ENCODE measurements around the gene GREM2. TPM values are rescaled to one million over a fixed set of nuclear protein-coding genes. Genes with fewer than 3 reads are reported as not detected.
A peak's percentile ranks its signal among the peaks of the same experiment; 100 is the strongest.

The GREM2 gene
- total RNA-seq, 1 donor from 2014 or later = not detected

GRCh38 chr1:240616018-240616417 is 4.1 kb upstream of the GREM2 start:
- Mint-ChIP-seq H3K9me3 (no peaks in the 10 kb centered on the region), H3K4me1 (peaks cover 13% of the 10 kb centered on the region), H3K27ac (no peak overlapping the region), H3K27me3 (peaks cover 23% of the 10 kb centered on the region), H3K4me3 (no peak overlapping the region), H3K36me3 (ENCODE audit: low read depth) (no peaks in the 10 kb centered on the region)
- no peak for DNase-seq
- TF ChIP-seq CTCF (IDR thresholded peaks at IDR 0.05) = no peak
- ATAC-seq (ENCODE audit: low read depth) = no peak
- ChIA-PET CTCF (no interaction called here), POLR2A (no interaction called here)
- intact Hi-C loops (cut with micrococcal nuclease) = no loop called here

- intact Hi-C loops (cut with micrococcal nuclease) = no loop called here
- Mint-ChIP-seq H3K4me3 (no peak overlapping the region), H3K27ac (no peak overlapping the region), H3K27me3 (peaks cover 26% of the 10 kb centered on the region), H3K36me3 (ENCODE audit: low read depth) (no peaks in the 10 kb centered on the region), H3K9me3 (no peaks in the 10 kb centered on the region), H3K4me1 (peaks cover 14% of the 10 kb centered on the region)
- no peak for ATAC-seq (ENCODE audit: low read depth)
- POLR2A ChIA-PET = no interaction called here
- no peak for TF ChIP-seq CTCF (IDR thresholded peaks at IDR 0.05)
- CTCF ChIA-PET = no interaction called here
- DNase-seq = no peak
These were observed 1.6 kb upstream of the GREM2 start for GRCh38 chr1:240613356-240614142.

DNA sequence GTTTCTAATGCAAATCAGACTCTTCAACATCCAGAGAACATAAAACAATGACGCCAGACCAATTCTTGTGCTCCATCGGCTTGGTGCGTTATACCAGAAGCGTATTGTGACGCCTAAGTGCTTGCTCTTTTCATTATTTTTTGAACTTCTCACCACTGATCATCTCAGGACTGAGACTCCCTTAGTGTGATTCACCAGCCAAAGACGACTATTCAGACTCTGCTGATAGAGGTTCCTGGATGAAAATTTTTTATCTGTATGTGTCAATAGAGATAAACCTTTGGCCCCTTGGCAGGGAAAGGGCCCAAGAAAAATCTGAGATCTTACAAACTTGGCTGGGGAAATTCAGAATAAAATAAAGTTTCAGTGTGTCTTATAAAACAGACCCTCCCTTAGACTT is 856 bp upstream of the GREM2 start:
- POLR2A ChIA-PET = no interaction called here
- H3K4me1 Mint-ChIP-seq = peaks cover 14% of the 10 kb centered on the region
- intact Hi-C loops (cut with micrococcal nuclease) = no loop called here

DNA sequence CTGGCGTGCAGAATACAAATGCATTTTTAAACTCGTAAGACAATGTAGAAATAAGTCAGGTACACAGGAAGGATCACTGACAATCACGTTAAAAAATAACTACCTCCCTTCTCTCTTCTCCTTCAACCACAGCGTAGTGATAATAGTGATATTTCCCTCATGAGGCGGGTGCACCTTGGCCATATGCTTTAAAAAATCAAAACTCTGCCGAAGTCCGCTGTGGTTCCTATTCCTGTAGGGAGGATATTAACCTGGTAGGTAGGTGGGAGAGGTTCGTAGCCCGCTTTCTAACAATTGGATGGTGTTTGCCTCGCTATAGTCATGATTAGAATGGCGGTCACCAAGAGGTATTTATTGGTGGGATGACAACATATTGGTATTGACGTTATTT is 732 bp downstream of the GREM2 start:
- Mint-ChIP-seq H3K27me3 (peaks cover 26% of the 10 kb centered on the region), H3K4me1 (peaks cover 14% of the 10 kb centered on the region), H3K27ac (no peak overlapping the region), H3K4me3 (peak overlapping the region; percentile 80), H3K9me3 (no peaks in the 10 kb centered on the region), H3K36me3 (ENCODE audit: low read depth) (no peaks in the 10 kb centered on the region)
- DNase-seq (no peak), ATAC-seq (ENCODE audit: low read depth) (no peak)
- CTCF ChIA-PET = no interaction called here
- no peak for TF ChIP-seq CTCF (IDR thresholded peaks at IDR 0.05)
- POLR2A ChIA-PET = no interaction called here
- intact Hi-C loops (cut with micrococcal nuclease) = no loop called here

More for the DNA sequence above, 856 bp upstream of the GREM2 start:
- TF ChIP-seq CTCF (IDR thresholded peaks at IDR 0.05) = no peak
- H3K36me3 Mint-ChIP-seq (ENCODE audit: low read depth) = no peaks in the 10 kb centered on the region
- no peak for ATAC-seq (ENCODE audit: low read depth)
- no peak overlapping the region for H3K4me3 Mint-ChIP-seq
- peaks cover 26% of the 10 kb centered on the region for H3K27me3 Mint-ChIP-seq
- CTCF ChIA-PET = no interaction called here
- no peak overlapping the region for H3K27ac Mint-ChIP-seq
- DNase-seq = no peak
- no peaks in the 10 kb centered on the region for H3K9me3 Mint-ChIP-seq

- ChIA-PET POLR2A (no interaction called here), CTCF (no interaction called here)
- Mint-ChIP-seq H3K27ac (no peak overlapping the region), H3K36me3 (ENCODE audit: low read depth) (no peaks in the 10 kb centered on the region), H3K4me3 (no peak overlapping the region), H3K9me3 (no peaks in the 10 kb centered on the region), H3K4me1 (peaks cover 14% of the 10 kb centered on the region), H3K27me3 (peaks cover 26% of the 10 kb centered on the region)
- intact Hi-C loops (cut with micrococcal nuclease) = no loop called here
- no peak for DNase-seq
- no peak for ATAC-seq (ENCODE audit: low read depth)
- TF ChIP-seq CTCF (IDR thresholded peaks at IDR 0.05) = no peak
These were observed 1.3 kb downstream of the GREM2 start for GRCh38 chr1:240610636-240611035.
